Measurements from ENCODE around the gene CBARP. TPM values are rescaled to one million over a fixed set of nuclear protein-coding genes. Genes with fewer than 3 reads are reported as not detected.
A peak's percentile ranks its signal among the peaks of the same experiment; 100 is the strongest.

The CBARP gene
- total and polyA plus RNA-seq, 9 of the 15 experiments (the other 6 are each of a cell fraction or from before 2014, with no cell fraction given) = 0.03 to 8.9 (median 1.2) TPM; not detected in 1

GRCh38 chr19:1266129-1266915, 28.5 kb upstream of the CBARP start (continued):
- TF ChIP-seq AFF4 (CRISPR knock-in tag; IDR thresholded peaks at IDR 0.05) (0 out of 2 replicates have a peak, but pooled peaks have one; percentile 10), POLR2G (IDR thresholded peaks at IDR 0.05; ENCODE audit: low read depth, low read length) (0 out of 2 replicates have a peak, but pooled peaks have one; percentile 29), CHAMP1 (IDR thresholded peaks at IDR 0.05) (no peak), ZBTB11 (CRISPR knock-in tag; IDR thresholded peaks at IDR 0.05) (peak in 1 of 3 experiments; percentile 22; a peak in 1 of 6 replicates), HES1 (IDR thresholded peaks at IDR 0.05; ENCODE audit: low read depth) (0 out of 2 replicates have a peak, but pooled peaks have one; percentile 41), THRAP3 (IDR thresholded peaks at IDR 0.05; ENCODE audit: borderline replicate concordance) (no peak), NR2C2 (CRISPR knock-in tag; IDR thresholded peaks at IDR 0.05) (no peak; the same call in 1 of the 2 replicates), NR2C2 (tag; IDR thresholded peaks at IDR 0.05) (peak; percentile 70), ZBTB8A (IDR thresholded peaks at IDR 0.05; ENCODE audit: partially characterized antibody) (no peak), CSDE1 (IDR thresholded peaks at IDR 0.05) (no peak; a peak in 1 of 4 replicates), ESRRB (CRISPR knock-in tag; IDR thresholded peaks at IDR 0.05; ENCODE audit: borderline replicate concordance) (no peak), FOXA3 (CRISPR knock-in tag; conservative IDR thresholded peaks at IDR 0.05 in 1 of 2, IDR thresholded peaks at IDR 0.05 in 1 of 2) (peak in 1 of 2 experiments; percentile 52; a peak in 1 of 4 replicates), ZNF707 (CRISPR knock-in tag; conservative IDR thresholded peaks at IDR 0.05) (no peak), SMARCA5 (IDR thresholded peaks at IDR 0.05) (peak; percentile 77; the same call in 1 of the 2 replicates), ILK (tag; IDR thresholded peaks at IDR 0.05; ENCODE audit: borderline replicate concordance, low read depth) (no peak)

All from K562 (cell line).